Adrenal gland (tissue), 5 donors: ENCODE data around the gene RABGAP1L.

Source experiments
- CTCF ChIP-seq, 6 experiments: fragments of 450-650 bp in 4 of 6; fragments of 200-600 bp in 2 of 6; sonication (generic) in 1 of 6; IDR thresholded peaks; 1 replicate in 5 of 6; 2 replicates in 1 of 6; pipeline versions ENCODE4 v1.5.1 to v1.8.0; 2016 to 2021; ENCODE audit warnings: antibody characterized with exemption in 6 of 6, mild to moderate bottlenecking in 2 of 6, moderate library complexity in 1 of 6
- POLR2A ChIP-seq, 2 donors: fragments of 450-650 bp; IDR thresholded peaks; one replicate each; pipeline ENCODE4 v1.6.1; 2017; ENCODE audit warnings: antibody characterized with exemption in 2 of 2, mild to moderate bottlenecking in 2 of 2, moderate library complexity in 1 of 2
- donor health status: DM: no; HTN: no; CAD: no.

GRCh38 chr1:174258148-174258550, 98.8 kb downstream of the RABGAP1L start:
- peak; percentile 35 to 63 (median 52) for TF ChIP-seq CTCF (IDR thresholded peaks at IDR 0.05)
- no peak for TF ChIP-seq POLR2A (IDR thresholded peaks at IDR 0.05)
